Suppressor macrophage (primary cell): ENCODE results near the gene RHO.
"Not testable (repeated sequence)": the region's sequence is repeated elsewhere in the genome, so short reads cannot be mapped to it uniquely, and the experiment has no call there.

Experiments
- DNase-seq, 4 experiments: peaks; one replicate each; pipeline ENCODE4 v3.0.0-alpha.2; 2020 to 2022

Gene RHO

DNA sequence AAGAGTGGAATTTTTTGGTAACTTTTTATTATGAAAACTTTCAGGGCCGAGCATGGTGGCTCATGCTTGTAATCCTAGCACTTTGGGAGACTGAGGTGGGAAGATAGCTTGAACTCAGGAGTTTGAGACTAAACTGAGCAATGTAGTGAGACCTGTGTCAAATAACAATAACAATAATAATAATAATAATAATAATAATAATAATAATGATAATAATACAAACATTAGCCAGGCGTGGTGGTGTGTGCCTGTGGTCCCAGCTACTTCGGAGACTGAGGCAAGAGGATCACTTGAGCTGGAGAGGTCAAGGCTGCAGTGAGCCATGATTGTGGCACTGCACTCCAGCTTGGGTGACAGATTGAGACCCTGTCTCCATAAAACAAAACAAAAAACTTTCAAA is 17.5 kb downstream of the RHO start:
- DNase-seq = not testable (repeated sequence)

DNA sequence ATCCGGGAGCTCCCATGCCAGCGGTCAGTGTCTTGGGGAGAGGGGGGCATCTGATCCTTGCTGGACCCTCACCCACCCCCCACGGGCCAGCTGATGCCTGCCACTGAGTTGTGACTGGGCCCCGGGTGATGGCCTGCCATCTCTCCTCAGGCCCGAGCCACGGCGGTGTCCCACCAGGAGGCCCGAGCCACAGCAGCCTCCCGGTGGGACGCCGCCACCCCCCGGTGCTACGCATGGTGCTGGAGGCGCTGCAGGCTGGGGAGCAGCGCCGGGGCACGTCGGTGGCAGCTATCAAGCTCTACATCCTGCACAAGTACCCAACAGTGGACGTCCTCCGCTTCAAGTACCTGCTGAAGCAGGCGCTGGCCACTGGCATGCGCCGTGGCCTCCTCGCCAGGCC is 18.8 kb downstream of the RHO start:
- no peak for DNase-seq

DNA sequence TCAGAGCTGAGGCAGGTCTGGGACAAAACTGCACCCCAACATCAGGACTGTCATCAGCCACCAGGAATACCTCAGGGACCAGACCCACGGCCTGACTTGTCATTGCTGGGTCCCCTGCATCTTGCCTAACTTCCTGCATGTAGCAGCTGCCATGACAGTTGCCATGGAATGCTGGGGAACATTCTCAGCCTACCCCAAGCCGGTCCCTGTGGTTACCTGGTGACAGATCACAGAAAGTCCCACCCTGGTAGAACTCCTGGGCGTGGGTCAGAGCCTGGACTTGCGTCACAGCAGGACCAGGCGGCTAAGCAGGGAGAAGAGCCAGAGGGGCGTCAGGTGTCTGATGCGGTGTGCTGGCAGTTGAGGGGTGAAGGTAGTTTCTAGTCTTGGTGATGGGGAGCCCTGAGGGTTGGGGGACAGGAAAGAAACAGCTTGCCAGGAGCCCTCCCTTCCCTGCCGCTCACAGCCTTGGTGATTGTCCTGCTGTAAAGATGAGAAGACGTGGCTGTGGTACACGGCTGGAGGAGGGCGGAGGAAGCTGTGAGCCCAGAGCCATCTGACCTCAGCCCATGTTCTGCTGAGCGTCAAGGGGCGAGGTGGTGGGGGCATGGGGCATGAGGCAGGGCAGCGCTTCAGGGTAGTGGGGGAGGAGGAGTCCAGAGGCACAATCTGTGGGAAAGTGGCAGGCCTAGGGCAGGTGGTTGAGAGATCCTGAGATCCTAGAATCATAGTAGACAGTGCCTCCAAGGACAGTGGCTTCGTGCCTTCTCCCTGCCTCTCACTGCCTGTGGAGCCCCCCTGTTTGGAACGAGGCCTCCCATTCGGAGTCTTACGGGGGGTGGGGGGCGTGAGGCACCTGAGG is 19.9 kb downstream of the RHO start:
- DNase-seq = no peak

DNA sequence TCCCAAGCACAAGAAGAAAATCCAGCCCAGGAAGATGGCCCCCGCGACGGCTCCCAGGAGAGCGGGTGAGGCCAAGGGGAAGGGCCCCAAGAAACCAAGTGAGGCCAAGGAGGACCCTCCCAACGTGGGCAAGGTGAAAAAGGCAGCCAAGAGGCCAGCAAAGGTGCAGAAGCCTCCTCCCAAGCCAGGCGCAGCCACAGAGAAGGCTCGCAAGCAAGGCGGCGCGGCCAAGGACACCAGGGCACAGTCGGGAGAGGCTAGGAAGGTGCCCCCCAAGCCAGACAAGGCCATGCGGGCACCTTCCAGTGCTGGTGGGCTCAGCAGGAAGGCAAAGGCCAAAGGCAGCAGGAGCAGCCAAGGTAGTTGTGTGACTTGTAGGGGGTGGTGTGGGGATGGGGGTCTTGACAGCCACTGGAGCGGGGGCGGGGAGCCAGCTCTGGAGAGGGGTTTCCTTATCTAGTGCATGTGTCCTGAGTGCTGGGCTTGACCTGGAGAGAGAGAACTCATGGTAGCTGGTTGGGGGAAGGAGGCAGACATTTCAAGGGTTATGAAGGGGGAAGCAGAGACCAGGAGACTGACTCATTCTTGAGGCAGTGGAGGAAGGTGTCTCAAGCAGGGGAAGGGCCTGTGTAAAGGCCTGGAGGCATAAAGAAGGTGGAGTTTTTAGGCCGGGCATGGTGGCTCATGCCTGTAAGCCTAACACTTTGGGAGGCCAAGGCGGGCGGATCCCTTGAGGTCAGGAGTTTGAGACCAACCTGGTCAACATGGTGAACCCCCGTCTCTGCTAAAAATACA is 20.8 kb downstream of the RHO start:
- peak; percentile 47 to 76 (median 69) for DNase-seq

DNA sequence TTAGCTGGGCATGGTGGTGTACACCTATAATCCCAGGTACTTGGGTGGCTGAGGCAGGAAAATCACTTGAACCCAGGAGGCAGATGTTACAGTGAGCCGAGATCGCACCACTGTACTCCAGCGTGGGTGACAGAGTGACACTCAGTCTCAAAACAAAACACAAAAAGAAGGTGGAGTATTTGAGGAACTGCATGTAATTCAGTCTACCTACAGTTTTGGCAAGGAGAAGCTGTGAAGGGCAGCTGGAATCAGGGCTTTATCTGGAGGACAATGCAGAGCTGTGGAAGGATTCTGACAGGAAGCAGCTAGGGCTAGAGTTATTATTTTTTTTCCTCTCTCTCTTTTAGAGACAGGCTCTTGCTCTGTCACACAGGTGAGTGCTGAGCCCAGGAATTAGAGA is 21.4 kb downstream of the RHO start:
- peak in 3 of 4 experiments; percentile 43 to 53 (median 49) for DNase-seq

DNA sequence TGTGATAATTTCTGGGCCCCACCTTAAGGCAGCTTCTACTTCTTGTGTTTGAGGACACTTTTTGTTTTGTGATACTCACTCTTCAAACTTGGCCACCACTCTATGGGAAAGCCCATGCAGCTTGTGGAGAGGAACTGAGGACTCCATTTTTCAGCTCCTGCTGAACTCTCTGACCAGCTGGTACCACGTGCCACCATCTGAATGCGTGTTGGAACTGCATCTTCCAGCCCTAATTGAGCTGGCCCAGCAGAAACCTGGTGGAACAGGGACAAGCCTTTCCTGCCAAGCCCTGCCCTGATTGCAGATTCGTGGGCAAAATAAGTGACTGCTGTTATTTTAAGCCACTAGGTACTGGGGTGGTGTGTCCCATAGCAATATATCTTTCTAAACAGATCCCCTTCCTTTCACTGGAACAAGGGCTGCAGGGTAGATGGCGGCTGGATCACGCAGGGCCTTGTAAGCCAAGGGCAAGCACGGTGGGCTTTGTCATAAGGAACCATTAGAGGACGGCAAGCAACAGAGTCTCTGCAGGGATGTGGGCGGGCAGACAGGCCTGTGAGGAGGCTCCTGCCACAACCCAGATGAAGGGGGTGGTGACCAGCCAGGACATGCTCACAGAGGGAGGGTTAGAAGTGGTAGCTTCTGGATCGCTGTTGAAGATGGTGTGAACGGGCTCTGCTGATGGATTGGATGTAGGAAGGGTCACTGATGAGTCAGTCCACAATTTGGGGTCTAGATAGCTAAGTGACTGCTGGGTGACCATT is 24.0 kb downstream of the RHO start:
- peak in 3 of 4 experiments; percentile 19 to 40 (median 37) for DNase-seq

DNA sequence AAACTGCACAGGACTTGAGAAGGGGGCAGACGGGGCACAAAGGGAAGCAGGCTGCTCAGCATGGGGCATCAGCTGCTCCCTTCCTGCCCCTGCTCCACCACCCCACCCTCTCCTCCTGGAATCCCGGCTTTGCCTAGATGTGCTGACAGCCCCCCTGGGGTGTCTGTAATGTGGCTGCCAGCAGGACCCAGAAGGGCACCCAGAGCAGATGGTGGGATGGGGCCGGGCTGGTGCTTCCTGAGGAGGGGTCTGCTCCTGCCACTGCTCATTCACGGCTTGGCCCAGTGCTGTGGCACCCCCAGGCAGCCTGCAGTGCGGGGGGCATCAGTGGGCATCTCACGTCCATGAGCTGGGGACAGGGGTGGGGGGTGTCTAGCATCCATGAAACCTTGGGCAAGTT is 24.7 kb downstream of the RHO start:
- DNase-seq = no peak

DNA sequence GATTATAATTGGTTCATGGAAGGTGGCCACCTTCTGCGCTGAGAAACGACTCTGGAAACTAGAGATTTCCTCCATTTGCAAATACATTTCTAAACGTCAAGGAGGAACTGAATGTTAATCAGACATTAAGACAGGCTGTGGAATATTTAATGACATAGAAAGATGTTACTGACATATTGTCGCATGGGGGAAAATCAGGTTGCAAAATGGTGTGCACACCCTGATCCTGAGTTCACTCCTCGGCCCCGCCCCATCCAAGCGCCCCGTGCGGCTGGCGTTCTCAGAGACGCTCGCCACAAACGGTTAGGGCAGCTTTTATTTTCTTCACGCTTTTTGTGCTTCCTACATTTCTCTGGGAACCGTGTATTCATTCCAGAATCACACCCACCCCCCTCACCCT is 25.3 kb downstream of the RHO start:
- DNase-seq = peak; percentile 46 to 69 (median 55)

DNA sequence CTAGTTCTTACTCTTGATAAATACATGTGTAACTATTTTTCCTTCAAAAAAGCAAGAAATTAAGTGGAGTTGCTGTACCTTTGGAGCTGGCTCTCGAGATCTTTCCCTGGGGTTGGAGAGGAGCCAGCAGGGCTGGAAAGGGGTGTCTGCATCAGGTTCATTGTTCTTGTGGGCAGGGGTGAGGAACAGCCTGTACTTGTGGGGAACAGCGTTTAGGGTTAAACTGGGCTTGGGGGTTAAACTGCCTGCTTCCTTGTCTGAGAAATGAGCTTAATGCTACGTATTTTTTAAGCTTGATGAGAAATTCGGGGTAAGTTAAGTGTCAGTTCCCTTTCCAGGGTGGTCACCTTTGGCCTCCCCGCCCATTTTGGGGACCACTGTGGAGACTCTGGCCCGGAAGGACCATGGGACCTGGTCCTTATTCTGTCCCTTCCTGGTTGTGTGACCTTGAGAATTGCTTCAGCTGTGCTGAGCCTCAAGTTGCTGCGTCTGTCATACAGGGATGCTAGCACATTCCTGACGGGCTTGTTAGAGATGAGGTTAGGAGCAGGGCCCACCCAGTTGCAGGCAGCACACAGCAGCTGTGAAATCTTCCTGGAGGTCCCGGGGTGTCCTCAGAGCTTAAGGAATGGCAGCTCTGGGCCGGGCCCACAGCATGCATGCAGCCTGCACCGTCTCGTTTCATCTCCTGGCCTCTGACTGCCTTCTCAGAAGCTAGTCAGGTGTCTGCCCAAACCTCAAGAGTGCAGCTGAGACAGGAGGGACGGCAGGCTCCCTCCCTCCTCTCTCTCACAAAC is 26.1 kb downstream of the RHO start:
- peak in 2 of 4 experiments; percentile 19 to 29 for DNase-seq

DNA sequence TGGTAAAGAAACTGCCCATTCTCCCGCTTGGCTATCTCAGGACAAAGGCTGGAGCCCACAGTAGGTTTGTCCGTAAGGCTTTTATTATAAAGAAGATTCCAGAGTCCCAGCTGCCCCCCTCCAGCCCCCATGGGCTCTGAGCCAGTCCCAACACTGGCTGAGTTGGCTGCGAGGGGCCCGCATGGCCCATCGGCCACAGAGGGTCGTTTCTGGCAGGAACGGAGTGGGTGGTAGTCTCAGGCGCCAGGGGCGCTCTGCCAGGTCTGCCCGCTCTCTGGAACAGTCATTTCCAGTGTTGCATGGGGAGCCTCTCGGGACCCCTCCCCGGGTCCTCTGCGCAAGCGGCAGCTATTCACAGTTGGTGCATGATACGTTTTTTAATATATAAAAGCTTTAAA is 26.7 kb downstream of the RHO start:
- DNase-seq = no peak

DNA sequence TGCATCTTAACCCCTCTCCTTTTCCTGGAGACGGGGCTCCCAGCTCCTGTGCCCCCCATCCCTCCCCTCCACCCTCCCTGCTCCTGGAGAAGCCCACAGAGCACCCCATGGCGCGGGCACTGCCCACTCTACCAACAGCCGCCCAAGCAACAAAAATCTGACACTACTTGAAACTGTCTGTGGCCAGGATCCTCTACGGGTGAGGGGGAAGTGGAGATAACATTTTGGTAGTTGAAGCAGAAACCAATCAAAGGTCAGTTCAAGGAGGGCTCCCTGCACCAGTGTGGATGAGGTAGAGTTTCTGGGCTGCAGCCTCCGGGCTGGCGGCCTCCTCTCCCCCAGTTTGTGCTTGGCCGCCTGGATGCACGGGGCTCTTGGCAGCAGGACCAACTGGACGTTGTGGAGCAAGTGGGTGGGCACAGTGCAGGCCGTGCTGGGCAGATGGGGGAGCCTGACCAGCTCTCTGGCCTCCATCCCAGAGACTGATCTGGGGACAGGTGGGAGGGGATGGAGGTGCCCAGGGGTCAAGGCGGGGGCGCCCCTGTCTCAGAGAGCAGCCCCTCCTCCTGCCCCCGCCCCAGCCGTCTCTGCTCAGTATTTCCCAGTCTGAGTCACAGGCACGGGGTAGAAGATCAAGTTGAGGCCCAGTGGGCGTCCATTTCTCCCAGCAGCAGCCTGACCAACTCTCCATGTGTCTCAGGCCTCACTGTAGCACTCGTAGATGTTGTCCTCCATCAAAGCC is 27.3 kb downstream of the RHO start:
- peak; percentile 24 to 51 (median 45) for DNase-seq

DNA sequence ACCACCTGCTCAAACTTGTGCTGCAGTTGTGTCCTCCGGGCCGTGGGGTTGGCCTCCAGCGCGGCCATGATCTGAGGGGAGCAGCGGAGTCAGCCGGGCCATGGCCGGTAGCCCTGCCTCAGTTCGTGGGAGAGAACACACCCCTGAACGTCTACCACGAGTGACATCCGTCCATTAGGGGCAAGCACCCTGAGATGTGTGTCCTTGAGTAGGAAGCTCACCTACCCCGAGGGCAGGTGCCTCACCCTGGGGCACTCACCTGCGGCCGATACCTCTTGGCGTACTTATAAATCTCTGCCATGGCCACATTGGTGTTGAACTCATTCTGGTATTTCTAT is 27.9 kb downstream of the RHO start:
- DNase-seq = no peak

DNA sequence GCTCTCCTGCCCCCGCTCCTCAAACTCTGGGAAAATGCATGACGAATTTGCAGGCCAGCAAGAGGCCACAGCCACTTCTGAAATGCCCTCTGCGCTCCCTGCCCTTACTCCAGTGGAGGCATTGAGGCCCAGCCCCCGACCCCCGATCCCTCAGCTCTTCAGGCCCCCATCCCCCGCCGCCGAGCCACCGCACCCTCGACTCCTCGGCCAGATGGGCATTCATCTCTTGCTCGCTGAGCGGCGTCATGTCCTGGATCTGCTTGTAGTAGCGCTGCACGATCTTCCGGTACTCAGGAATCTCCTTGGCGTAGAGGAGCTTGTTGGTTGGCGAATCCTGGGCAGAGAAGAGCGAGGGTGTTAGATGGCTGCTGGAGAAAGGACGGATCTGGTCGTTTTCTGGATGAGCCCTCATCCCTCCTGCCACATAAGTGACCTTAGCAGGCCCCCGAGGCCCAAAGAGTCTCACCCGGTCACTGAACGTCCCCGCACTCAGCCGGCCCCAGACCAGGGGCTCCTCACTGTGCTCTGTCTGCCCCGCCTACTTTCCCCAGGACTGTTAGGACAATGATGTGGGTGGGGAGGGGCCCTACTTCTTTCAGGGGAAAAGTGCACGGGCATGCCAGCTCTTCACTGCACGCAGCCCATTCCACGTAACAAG is 28.6 kb downstream of the RHO start:
- no peak for DNase-seq

DNA sequence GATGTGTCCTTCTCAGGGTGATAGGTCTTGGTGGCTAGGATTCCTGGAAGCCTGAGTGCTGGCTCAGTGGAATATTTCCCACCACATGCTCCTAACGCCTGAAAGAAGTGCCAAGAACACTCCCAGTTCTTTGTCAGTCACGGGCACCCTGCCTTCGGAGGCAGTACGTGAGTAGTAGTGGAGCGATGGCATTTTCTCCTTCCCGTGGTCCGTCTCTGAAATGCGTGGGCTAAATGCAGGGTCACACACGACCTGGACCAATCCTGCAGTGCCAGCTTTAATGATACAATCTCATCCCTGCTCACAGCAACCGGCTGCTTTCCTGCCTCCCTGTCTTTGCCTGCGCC is 29.1 kb downstream of the RHO start:
- DNase-seq = no peak

DNA sequence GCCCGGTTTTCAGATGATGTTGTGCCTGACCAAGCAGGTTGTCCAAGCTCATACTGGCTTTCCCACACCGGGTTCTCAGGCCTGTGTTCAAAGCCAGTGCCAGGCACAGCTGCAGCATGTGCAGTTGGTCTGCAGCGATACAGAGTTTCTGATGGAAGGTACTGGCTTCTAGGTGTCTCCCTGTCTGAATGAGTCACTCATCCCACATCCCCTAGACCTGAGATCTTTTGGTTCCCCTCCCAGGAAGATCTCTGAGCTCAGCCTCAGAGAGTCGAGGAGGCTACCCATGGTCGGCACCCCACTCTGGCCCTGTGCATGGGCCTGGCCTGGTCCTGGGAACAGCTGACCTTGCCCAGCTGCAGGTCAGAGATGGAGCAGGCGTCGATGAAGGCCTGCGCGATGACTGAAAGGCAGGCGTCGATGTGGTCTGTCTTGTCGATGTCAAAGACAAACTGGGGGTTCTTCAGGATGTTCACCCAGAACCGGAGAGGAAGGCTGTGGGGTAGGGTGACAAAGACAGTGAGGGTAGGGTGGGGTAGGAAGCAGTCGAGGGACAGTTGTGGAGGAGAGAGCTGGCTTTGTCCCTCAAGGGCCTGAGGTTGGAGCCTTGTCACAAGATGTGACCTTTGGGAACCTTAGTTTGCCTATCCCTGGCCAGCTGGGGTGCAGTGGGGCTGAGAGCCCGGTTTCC is 29.8 kb downstream of the RHO start:
- no peak for DNase-seq

DNA sequence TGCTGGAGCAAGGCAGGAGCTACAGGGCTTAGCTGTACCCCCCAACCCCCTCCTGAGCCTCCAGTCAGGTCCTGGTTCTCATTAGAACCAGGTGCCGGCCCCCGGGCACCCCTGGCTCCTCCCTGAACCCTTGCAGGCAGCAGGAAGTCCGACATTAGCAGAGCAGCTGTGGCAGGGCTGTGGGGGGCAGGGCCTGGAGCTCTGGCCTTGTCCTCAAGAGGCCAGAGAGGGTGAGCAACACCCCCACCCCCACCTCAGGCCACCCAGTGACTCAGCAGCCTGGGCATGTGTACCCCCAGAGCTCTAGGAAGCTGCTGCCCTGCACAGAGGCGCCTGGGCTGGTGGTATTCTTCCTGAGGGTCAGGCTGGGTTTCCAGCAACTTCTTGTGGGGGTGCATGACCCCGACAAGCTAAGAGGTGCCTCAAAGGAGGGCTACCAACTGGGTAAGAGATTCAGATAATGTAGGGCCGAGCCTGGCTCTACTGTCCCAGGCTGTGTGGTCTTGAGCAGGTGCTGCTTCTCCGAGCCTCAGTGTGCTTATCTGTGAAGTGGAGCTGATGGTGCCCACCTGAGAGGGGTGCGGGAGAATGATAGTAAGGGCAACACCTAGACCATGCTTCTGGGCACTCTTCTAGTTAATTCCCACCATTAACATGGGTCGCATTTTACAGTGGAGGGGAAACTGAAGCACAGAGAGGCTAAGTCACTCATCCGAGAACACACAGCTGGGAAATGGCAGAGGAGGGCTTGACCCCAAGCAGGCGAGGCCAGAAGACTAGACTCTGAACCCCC is 30.5 kb downstream of the RHO start:
- DNase-seq = peak; percentile 34 to 60 (median 52)

DNA sequence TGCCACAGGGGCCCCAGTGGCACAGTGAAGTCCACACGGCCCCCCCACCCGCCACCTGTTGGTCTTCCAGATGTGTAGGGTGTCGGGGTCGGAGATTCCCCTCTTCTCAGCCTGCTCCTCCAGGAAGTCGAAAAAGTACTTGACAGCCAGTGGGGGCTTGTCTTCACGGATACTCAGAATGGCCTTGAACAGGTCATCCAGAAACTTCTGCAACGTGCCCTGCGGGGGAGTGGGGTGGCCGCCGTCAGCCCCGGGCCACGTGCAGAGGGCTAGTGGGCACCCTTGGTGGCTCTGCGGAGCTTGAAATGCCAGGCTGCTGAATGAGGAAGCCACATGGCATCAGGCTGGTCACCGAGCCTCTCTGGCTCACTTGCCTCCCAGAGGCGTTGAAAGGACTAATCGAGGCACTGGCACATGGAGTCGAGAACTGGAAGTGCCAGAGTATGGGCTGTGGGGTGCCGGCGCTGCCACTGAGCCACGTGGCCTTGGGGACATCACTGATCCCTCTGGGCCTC is 31.2 kb downstream of the RHO start:
- DNase-seq = no peak

DNA sequence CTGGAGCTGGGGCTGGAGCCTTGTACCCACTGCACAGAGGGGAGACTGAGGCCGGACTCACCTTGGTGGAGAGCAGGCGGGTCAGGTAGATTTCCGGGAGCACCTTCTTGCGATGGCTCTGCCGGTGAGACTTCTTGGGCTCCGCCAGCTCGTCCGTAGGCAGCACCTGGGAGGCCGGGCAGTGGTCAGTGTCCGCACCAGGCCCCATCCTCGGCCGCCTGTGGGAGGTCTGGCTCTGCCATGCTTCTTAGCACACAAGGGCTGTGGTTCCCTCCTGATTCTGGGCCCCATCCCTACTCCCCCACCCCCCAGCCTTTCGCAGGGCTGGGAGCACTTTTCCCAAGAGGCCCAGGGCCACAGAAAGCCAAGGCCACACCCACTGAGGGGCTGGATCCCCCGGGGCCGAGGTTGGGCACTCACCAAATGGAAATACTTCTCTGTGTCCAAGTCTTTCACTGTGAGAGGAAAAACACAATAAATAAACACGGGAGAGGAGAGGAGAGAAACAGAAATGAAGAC is 31.9 kb downstream of the RHO start:
- DNase-seq = no peak

DNA sequence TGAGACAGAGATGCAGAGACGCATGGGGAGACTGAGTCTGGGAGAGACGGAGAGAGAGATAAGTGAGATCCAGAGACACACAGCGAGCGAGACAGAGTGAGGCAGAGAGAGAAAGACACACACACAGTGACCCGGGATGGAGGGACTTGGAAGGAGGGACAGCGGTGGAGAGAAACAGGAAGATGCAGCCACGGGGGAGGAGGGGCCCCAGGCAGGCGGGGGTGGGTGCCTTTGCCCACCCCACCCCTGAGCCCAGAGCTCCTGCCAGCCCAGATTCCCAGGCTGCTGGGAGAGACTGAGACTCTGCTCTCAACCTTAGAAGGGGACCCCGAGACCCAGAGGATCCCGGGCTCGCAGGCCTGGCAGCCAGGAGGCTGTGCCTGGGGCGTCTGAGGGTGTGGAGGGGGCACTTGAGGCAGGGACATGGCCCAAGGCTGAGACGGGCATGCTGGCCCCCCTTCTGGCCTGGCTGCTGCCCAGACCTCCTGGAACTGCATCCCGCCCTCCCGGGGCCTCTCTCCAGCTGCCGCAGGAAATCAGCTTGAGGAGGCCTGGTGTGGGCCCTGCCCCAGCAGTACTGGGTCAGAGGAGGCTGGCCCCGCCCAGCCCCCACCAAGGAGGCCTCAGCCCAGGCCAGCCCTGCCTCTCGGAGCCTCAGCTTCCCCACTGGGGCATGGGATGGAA is 32.6 kb downstream of the RHO start:
- no peak for DNase-seq
